ENCODE data around the gene POLG2. TPM values are rescaled to one million over a fixed set of nuclear protein-coding genes. Genes with fewer than 3 reads are reported as not detected.
A peak's percentile ranks its signal among the peaks of the same experiment; 100 is the strongest.

The POLG2 gene
- total and polyA plus RNA-seq, 8 donors = 4.8 to 12.9 (median 7.6) TPM

- peak in 3 of 4 donors; percentile 17 to 41 (median 38) for TF ChIP-seq CTCF (IDR thresholded peaks at IDR 0.05)
- Histone ChIP-seq H3K9me3 (no peaks in the 10 kb centered on the region), H3K36me3 (peaks cover 0 to 15% (median 0%) of the 10 kb centered on the region in 3 donors), H3K27me3 (no peaks in the 10 kb centered on the region), H3K4me3 (no peak overlapping the region), H3K4me1 (peaks cover 0 to 23% (median 12%) of the 10 kb centered on the region in 3 donors), H3K27ac (no peak overlapping the region)
- intact Hi-C loops (cut with DNase I) = no loop called here
- FAIRE-seq = no peak
- ATAC-seq = no peak
- WGBS, 2 donors = 83 to 85% methylated on average over 6 of the region's 6 CpGs
- DNase-seq = no peak
Observed at GRCh38 chr17:64492481-64493109, 4.3 kb downstream of the POLG2 start.

GRCh38 chr17:64491994-64492393 is 4.9 kb downstream of the POLG2 start:
- FAIRE-seq (no peak), ATAC-seq (no peak), DNase-seq (no peak)
- peaks cover 0 to 18% (median 8%) of the 10 kb centered on the region in 3 donors for H3K4me1 ChIP-seq
- H3K27ac ChIP-seq = no peak overlapping the region
- WGBS, 2 donors = 86 to 88% methylated on average over 3 of the region's 3 CpGs
- H3K9me3 ChIP-seq = no peaks in the 10 kb centered on the region
- intact Hi-C loops (cut with DNase I) = no loop called here
- peaks cover 0 to 15% (median 0%) of the 10 kb centered on the region in 3 donors for H3K36me3 ChIP-seq
- no peak for TF ChIP-seq CTCF (IDR thresholded peaks at IDR 0.05)
- H3K27me3 ChIP-seq = no peaks in the 10 kb centered on the region
- H3K4me3 ChIP-seq = no peak overlapping the region

- intact Hi-C loops (cut with DNase I) = no loop called here
- ATAC-seq (peak in 3 of 4 donors; percentile 56 to 65 (median 62)), DNase-seq (no peak), FAIRE-seq (no peak)
- peaks cover 0 to 18% (median 8%) of the 10 kb centered on the region in 3 donors for H3K4me1 ChIP-seq
- H3K9me3 ChIP-seq = no peaks in the 10 kb centered on the region
- no peak overlapping the region for H3K27ac ChIP-seq
- peaks cover 0 to 15% (median 0%) of the 10 kb centered on the region in 3 donors for H3K36me3 ChIP-seq
- WGBS, 2 donors = 89 to 91% methylated on average over 13 of the region's 13 CpGs
- H3K4me3 ChIP-seq = no peak overlapping the region
- peak in 1 of 4 donors; percentile 14 for TF ChIP-seq CTCF (IDR thresholded peaks at IDR 0.05)
- no peaks in the 10 kb centered on the region for H3K27me3 ChIP-seq
Observed at GRCh38 chr17:64491034-64491860, 5.6 kb downstream of the POLG2 start.

- DNase-seq (no peak), FAIRE-seq (no peak), ATAC-seq (no peak)
- H3K27ac ChIP-seq = no peak overlapping the region
- no peaks in the 10 kb centered on the region for H3K4me1 ChIP-seq
- peaks cover 0 to 19% (median 0%) of the 10 kb centered on the region in 3 donors for H3K36me3 ChIP-seq
- no peaks in the 10 kb centered on the region for H3K27me3 ChIP-seq
- no peaks in the 10 kb centered on the region for H3K9me3 ChIP-seq
- H3K4me3 ChIP-seq = no peak overlapping the region
- intact Hi-C loops (cut with DNase I) = no loop called here
- TF ChIP-seq CTCF (IDR thresholded peaks at IDR 0.05) = no peak
- 94 to 97% methylated on average over 2 of the region's 2 CpGs for WGBS, 2 donors
Observed at GRCh38 chr17:64488301-64488700, 8.6 kb downstream of the POLG2 start.
